NCI-H510A (cell line): ENCODE measurements around the gene BTNL9.
"Not testable (repeated sequence)": the region's sequence is repeated elsewhere in the genome, so short reads cannot be mapped to it uniquely, and the experiment has no call there.

Experiments used
- DNase-seq: peaks from one replicate; lab custom pipeline; 2025; lab: John Stamatoyannopoulos, UW

Gene BTNL9

GRCh38 chr5:181062631-181063030 lies 22.6 kb downstream of the BTNL9 start:
- no peak for DNase-seq

- no peak for DNase-seq
Measured at GRCh38 chr5:181063514-181063913, 23.4 kb downstream of the BTNL9 start.

GRCh38 chr5:181064987-181065386 lies 24.9 kb downstream of the BTNL9 start:
- DNase-seq = no peak

GRCh38 chr5:181069767-181070491 lies 29.9 kb downstream of the BTNL9 start:
- no peak for DNase-seq

- no peak for DNase-seq
Measured at GRCh38 chr5:181070523-181070922, 30.5 kb downstream of the BTNL9 start.

GRCh38 chr5:181071257-181071656 lies 31.2 kb downstream of the BTNL9 start:
- DNase-seq = no peak

- DNase-seq = no peak
Measured at GRCh38 chr5:181076920-181077319, 36.9 kb downstream of the BTNL9 start.

GRCh38 chr5:181081989-181082388 lies 41.9 kb downstream of the BTNL9 start:
- no peak for DNase-seq

GRCh38 chr5:181084621-181085195 lies 44.6 kb downstream of the BTNL9 start:
- DNase-seq = no peak

GRCh38 chr5:181086026-181086883 lies 46.2 kb downstream of the BTNL9 start:
- no peak for DNase-seq

- DNase-seq = no peak
Measured at GRCh38 chr5:181086884-181087205, 46.8 kb downstream of the BTNL9 start.

GRCh38 chr5:181087309-181087708 lies 47.2 kb downstream of the BTNL9 start:
- DNase-seq = no peak

GRCh38 chr5:181088289-181088688 lies 48.2 kb downstream of the BTNL9 start:
- no peak for DNase-seq

GRCh38 chr5:181092428-181092827 lies 52.4 kb downstream of the BTNL9 start:
- no peak for DNase-seq

- DNase-seq = not testable (repeated sequence)
Measured at GRCh38 chr5:181095162-181095561, 55.1 kb downstream of the BTNL9 start.

GRCh38 chr5:181096721-181097382 lies 56.8 kb downstream of the BTNL9 start:
- DNase-seq = not testable (repeated sequence)

GRCh38 chr5:181097383-181097753 lies 57.3 kb downstream of the BTNL9 start:
- not testable (repeated sequence) for DNase-seq

- not testable (repeated sequence) for DNase-seq
Measured at GRCh38 chr5:181097759-181098491, 57.9 kb downstream of the BTNL9 start.

GRCh38 chr5:181098762-181099601 lies 58.9 kb downstream of the BTNL9 start:
- no peak for DNase-seq

GRCh38 chr5:181099602-181100086 lies 59.6 kb downstream of the BTNL9 start:
- no peak for DNase-seq
